Measurements from ENCODE around the gene CNNM1.

Gene CNNM1

GRCh38 chr10:99329304-99329553 is at the start of gene CNNM1:
Gene CNNM1 (plus strand): TSS chr10:99329356. CDS start chr10:99329388, 32 bp downstream.
- DNase-seq (ENCODE audit: low read depth in 2 of 2, low spot score in 1 of 2) = no peak

- no peak for DNase-seq (ENCODE audit: low read depth in 2 of 2, low spot score in 1 of 2)
Measured at GRCh38 chr10:99279626-99280111, 49.5 kb upstream of the CNNM1 start.

- no peak for DNase-seq (ENCODE audit: low read depth in 2 of 2, low spot score in 1 of 2)
Measured at GRCh38 chr10:99280472-99280871, 48.7 kb upstream of the CNNM1 start.

GRCh38 chr10:99285881-99286280 is 43.3 kb upstream of the CNNM1 start:
- no peak for DNase-seq (ENCODE audit: low read depth in 2 of 2, low spot score in 1 of 2)

GRCh38 chr10:99290306-99290705 is 38.9 kb upstream of the CNNM1 start:
- DNase-seq (ENCODE audit: low read depth in 2 of 2, low spot score in 1 of 2) = no peak

- no peak for DNase-seq (ENCODE audit: low read depth in 2 of 2, low spot score in 1 of 2)
Measured at GRCh38 chr10:99292159-99292558, 37.0 kb upstream of the CNNM1 start.

- no peak for DNase-seq (ENCODE audit: low read depth in 2 of 2, low spot score in 1 of 2)
Measured at GRCh38 chr10:99296605-99297004, 32.6 kb upstream of the CNNM1 start.

GRCh38 chr10:99297033-99297432 is 32.1 kb upstream of the CNNM1 start:
- no peak for DNase-seq (ENCODE audit: low read depth in 2 of 2, low spot score in 1 of 2)

GRCh38 chr10:99303899-99304861 is 25.0 kb upstream of the CNNM1 start:
- DNase-seq (ENCODE audit: low read depth in 2 of 2, low spot score in 1 of 2) = no peak

- DNase-seq (ENCODE audit: low read depth in 2 of 2, low spot score in 1 of 2) = no peak
Measured at GRCh38 chr10:99304862-99305229, 24.3 kb upstream of the CNNM1 start.

GRCh38 chr10:99312501-99312900 is 16.7 kb upstream of the CNNM1 start:
- DNase-seq (ENCODE audit: low read depth in 2 of 2, low spot score in 1 of 2) = no peak

GRCh38 chr10:99315853-99316252 is 13.3 kb upstream of the CNNM1 start:
- no peak for DNase-seq (ENCODE audit: low read depth in 2 of 2, low spot score in 1 of 2)

- DNase-seq (ENCODE audit: low read depth in 2 of 2, low spot score in 1 of 2) = no peak
Measured at GRCh38 chr10:99316374-99316773, 12.8 kb upstream of the CNNM1 start.

- no peak for DNase-seq (ENCODE audit: low read depth in 2 of 2, low spot score in 1 of 2)
Measured at GRCh38 chr10:99318048-99318447, 11.1 kb upstream of the CNNM1 start.

- DNase-seq (ENCODE audit: low read depth in 2 of 2, low spot score in 1 of 2) = no peak
Measured at GRCh38 chr10:99318475-99318874, 10.7 kb upstream of the CNNM1 start.

GRCh38 chr10:99325281-99325680 is 3.9 kb upstream of the CNNM1 start:
- DNase-seq (ENCODE audit: low read depth in 2 of 2, low spot score in 1 of 2) = no peak

GRCh38 chr10:99326871-99327270 is 2.3 kb upstream of the CNNM1 start:
- no peak for DNase-seq (ENCODE audit: low read depth in 2 of 2, low spot score in 1 of 2)

- DNase-seq (ENCODE audit: low read depth in 2 of 2, low spot score in 1 of 2) = no peak
Measured at GRCh38 chr10:99328579-99329303, 415 bp upstream of the CNNM1 start.

GRCh38 chr10:99329554-99330346 is 594 bp downstream of the CNNM1 start:
- no peak for DNase-seq (ENCODE audit: low read depth in 2 of 2, low spot score in 1 of 2)

GRCh38 chr10:99330347-99330924 is 1.3 kb downstream of the CNNM1 start:
- no peak for DNase-seq (ENCODE audit: low read depth in 2 of 2, low spot score in 1 of 2)

GRCh38 chr10:99331207-99331803 is 2.1 kb downstream of the CNNM1 start:
- no peak for DNase-seq (ENCODE audit: low read depth in 2 of 2, low spot score in 1 of 2)

Data from stimulated activated CD8-positive, alpha-beta memory T cell treated with anti-CD3 and anti-CD28 coated beads, Interleukin-4, amount 100 ng/mL, for 1 hour (primary cell).